ENCODE measurements around the gene SLC25A44. TPM values are rescaled to one million over a fixed set of nuclear protein-coding genes. Genes with fewer than 3 reads are reported as not detected.

Gene SLC25A44, protein sequence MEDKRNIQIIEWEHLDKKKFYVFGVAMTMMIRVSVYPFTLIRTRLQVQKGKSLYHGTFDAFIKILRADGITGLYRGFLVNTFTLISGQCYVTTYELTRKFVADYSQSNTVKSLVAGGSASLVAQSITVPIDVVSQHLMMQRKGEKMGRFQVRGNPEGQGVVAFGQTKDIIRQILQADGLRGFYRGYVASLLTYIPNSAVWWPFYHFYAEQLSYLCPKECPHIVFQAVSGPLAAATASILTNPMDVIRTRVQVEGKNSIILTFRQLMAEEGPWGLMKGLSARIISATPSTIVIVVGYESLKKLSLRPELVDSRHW
- total RNA-seq = 18.5 TPM

DNA sequence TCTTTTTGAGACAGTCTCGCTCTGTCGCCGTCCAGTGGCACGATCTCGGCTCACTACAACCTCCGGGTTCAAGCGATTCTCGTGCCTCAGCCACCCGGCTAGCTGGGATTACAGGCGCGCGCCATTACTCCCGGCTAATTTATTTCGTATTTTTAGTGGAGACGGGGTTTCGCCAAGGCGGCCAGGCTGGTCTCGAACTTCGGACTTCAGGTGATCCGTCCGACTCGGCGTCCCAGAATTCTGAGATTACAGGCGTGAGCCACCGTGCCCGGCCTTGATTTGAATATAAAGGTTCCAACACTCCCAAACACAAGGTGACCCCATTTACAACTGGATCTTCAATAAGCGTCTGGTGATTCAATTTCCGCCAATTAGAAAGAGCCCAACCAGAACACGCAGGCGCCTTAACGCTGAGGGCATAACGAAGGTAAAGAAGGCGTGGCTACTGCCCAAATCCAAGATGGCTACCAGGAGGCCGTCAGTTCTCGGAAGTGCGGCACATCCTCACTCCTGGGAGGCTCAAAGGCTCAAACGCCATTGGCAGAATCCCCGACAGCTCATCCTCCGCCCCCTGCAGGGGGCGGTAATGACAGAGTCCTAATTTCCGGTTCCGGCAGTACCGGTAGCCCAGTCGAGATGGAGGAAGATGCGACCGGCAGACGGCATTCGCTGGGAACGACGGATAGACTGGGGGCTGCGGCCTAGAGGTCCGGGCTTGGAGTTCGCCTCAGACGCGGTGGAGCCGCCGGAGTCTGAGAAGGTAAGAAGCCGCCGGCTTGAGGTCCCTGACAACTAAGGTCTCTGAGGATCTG is at the start of gene SLC25A44:
SLC25A44 (plus strand) TSS at position 617 of the 812 bp plus-strand sequence. CDS start 5,744 bp downstream, outside the sequence.

DNA sequence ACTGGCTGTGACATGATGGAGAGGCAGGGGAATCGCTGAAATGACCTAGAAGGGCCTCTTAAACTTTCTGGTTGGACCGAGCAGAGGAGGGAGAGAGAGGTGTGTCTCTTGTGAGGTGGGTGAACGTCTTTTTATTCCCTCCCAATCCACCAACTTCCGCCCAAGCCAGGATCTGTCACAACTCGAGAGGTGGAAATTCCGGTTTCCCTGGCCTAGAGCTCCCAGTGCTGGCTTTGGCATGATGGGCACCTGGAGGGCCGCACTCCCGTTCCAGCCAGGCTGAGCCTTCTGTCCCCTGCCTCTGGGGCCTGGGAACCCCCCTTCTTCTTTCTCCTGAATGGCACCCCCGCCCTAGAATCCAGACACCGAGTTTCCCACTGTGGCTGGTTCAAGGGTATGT is 40.5 kb upstream of the SLC25A44 start, which contains the start of gene SEMA4A:
SEMA4A (plus strand) TSS at position 224 of the 400 bp plus-strand sequence. CDS start 994 bp downstream, outside the sequence.

GRCh38 chr1:156212833-156213643 is 19.1 kb downstream of the SLC25A44 start, which contains the start of gene PMF1:
PMF1 (plus strand) TSS chr1:156213007; CDS start chr1:156213016, 9 bp downstream.

DNA sequence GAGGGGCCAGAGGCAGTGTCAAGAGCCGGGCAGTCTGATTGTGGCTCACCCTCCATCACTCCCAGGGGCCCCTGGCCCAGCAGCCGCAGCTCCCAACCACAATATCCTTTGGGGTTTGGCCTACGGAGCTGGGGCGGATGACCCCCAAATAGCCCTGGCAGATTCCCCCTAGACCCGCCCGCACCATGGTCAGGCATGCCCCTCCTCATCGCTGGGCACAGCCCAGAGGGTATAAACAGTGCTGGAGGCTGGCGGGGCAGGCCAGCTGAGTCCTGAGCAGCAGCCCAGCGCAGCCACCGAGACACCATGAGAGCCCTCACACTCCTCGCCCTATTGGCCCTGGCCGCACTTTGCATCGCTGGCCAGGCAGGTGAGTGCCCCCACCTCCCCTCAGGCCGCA is 48.0 kb downstream of the SLC25A44 start, which contains the start of gene BGLAP:
BGLAP (plus strand) TSS at position 259 of the 400 bp plus-strand sequence; CDS start at position 307, 48 bp downstream.

GRCh38 chr1:156247460-156248322 is 53.8 kb downstream of the SLC25A44 start, which contains the start of gene PAQR6:
PAQR6 (minus strand) TSS chr1:156248056; CDS start chr1:156246731, 1,325 bp downstream.

Small RNAs within 50 kb of the gene (small RNA-seq; reads per million reads assigned to genes)
- gene RF00568 (ENCODE audit: low replicate concordance) = not detected

Other genes with a start within 250 kb of the SLC25A44 start
- 185 TPM for gene ARHGEF2, start 215.6 kb upstream of the SLC25A44 start, total RNA-seq
- gene SSR2, start 173.2 kb upstream of the SLC25A44 start, total RNA-seq = 185 TPM
- 36.0 TPM for gene UBQLN4, start 140.3 kb upstream of the SLC25A44 start, total RNA-seq
- gene LAMTOR2, start 139.3 kb upstream of the SLC25A44 start, total RNA-seq = 33.2 TPM
- gene RAB25, start 132.9 kb upstream of the SLC25A44 start, total RNA-seq = not detected
- 69.5 TPM for gene MEX3A, start 111.6 kb upstream of the SLC25A44 start, total RNA-seq
- 30.4 TPM for gene LMNA, start 79.4 kb upstream of the SLC25A44 start, total RNA-seq
- 34.4 TPM for gene SEMA4A, start 40.5 kb upstream of the SLC25A44 start, total RNA-seq
- gene PMF1, start 18.9 kb downstream of the SLC25A44 start, total RNA-seq = 34.1 TPM
- gene BGLAP, start 48.1 kb downstream of the SLC25A44 start, total RNA-seq = 1.9 TPM
- gene PAQR6, start 54.0 kb downstream of the SLC25A44 start, total RNA-seq = 6.6 TPM
- 50.1 TPM for gene SMG5, start 88.7 kb downstream of the SLC25A44 start, total RNA-seq
- 2.2 TPM for gene TMEM79, start 90.2 kb downstream of the SLC25A44 start, total RNA-seq
- 14.1 TPM for gene GLMP, start 101.6 kb downstream of the SLC25A44 start, total RNA-seq
- 1.3 TPM for gene VHLL, start 105.2 kb downstream of the SLC25A44 start, total RNA-seq
- gene CCT3, start 144.2 kb downstream of the SLC25A44 start, total RNA-seq = 302 TPM
- not detected for gene TSACC, start 144.4 kb downstream of the SLC25A44 start, total RNA-seq
- gene RHBG, start 175.1 kb downstream of the SLC25A44 start, total RNA-seq = not detected